K562 (cell line): Measurements from ENCODE around the gene OSBPL3. TPM values are rescaled to one million over a fixed set of nuclear protein-coding genes. Genes with fewer than 3 reads are reported as not detected.

Experiments
- ATAC-seq: fragments of 200-7000 bp; cut with Tn5 transposase; 3 replicates; pipeline ENCODE4 v1.9.1; 2020; ENCODE audit warnings: moderate library complexity
- BruUV-seq: library from RNA; stranded (reverse); fragments of 400-500 nt; replicated peaks from 2 replicates; lab custom pipeline; 2021; lab: Mats Ljungman, UMichigan
- CTCF ChIA-PET: fragments of 300-600 bp; formaldehyde crosslinking; extraction: SDS; loops from one replicate; lab custom pipeline; 2021; ENCODE audit warnings: low intra/inter-chr PET ratio; lab: Yijun Ruan, JAX
- POLR2A ChIA-PET: fragments of 300-600, 350-650 bp; sonication (Branson Sonifier 250); formaldehyde crosslinking; extraction: SDS; loops from one replicate; lab custom pipeline; 2021; ENCODE audit warnings: antibody characterized with exemption, inconsistent platforms; lab: Yijun Ruan, JAX
- DNase-seq, 4 experiments: peaks; one replicate each; pipeline versions ENCODE4 v3.0.0 to v3.0.0-alpha.2; 2011 to 2018; ENCODE audit warnings: low spot score in 3 of 4, mixed read lengths in 3 of 4; ENCODE audit errors: extremely low read depth in 1 of 4
- FAIRE-seq: peaks from 2 replicates; lab custom pipeline; 2011; peaks lifted over from hg19 to GRCh38; lab: Jason Lieb, UNC
- H2AFZ ChIP-seq: 2 replicates; pipeline ENCODE4 v1.6.0; 2011; ENCODE audit warnings: low read depth, low read length, control low read depth, inconsistent platforms
- H3K27ac ChIP-seq: fragments of 200-600 bp; 3 replicates; pipeline ENCODE4 v1.8.0; 2011; ENCODE audit warnings: low read depth, mild to moderate bottlenecking, control low read depth, inconsistent platforms, low read length, moderate library complexity, mixed read lengths; ENCODE audit errors: extremely low read depth
- H3K27me3 ChIP-seq, 2 experiments: fragments of 300-600 bp in 1 of 2; 2 replicates in 1 of 2; 3 replicates in 1 of 2; pipeline versions ENCODE4 v1.6.0 to v1.8.0; 2011; ENCODE audit warnings: inconsistent platforms in 2 of 2, low read length in 2 of 2, mild to moderate bottlenecking in 1 of 2, mixed read lengths in 1 of 2, moderate library complexity in 1 of 2; ENCODE audit not compliant: control insufficient read depth in 2 of 2, insufficient read depth in 2 of 2
- H3K36me3 ChIP-seq: fragments of 300-600 bp; 3 replicates; pipeline ENCODE4 v1.8.0; 2011; ENCODE audit warnings: mild to moderate bottlenecking, low read length, inconsistent platforms; ENCODE audit not compliant: control insufficient read depth, insufficient read depth
- H3K4me1 ChIP-seq, 2 experiments: fragments of 200-600 bp in 1 of 2; replicated peaks in 1 of 2; 2 replicates in 1 of 2; 3 replicates in 1 of 2; pipeline versions ENCODE4 v1.5.1 to v1.8.0; 2011; ENCODE audit warnings: inconsistent platforms in 2 of 2, low read length in 2 of 2, mild to moderate bottlenecking in 1 of 2, mixed read lengths in 1 of 2, moderate library complexity in 1 of 2; ENCODE audit not compliant: control insufficient read depth in 2 of 2, insufficient read depth in 2 of 2
- H3K4me2 ChIP-seq: 2 replicates; pipeline ENCODE4 v1.6.1; 2011; ENCODE audit warnings: low read length, control low read depth, inconsistent platforms, mixed read lengths; ENCODE audit not compliant: insufficient read depth
- H3K4me3 ChIP-seq: fragments of 200-600 bp; sonication (generic), shearing (Covaris generic); 2 replicates; pipeline ENCODE4 v1.5.1; 2016; ENCODE audit warnings: control low read depth, inconsistent platforms
- H3K79me2 ChIP-seq: fragments of 200-600 bp; 3 replicates; pipeline ENCODE4 v1.8.0; 2011; ENCODE audit warnings: low read length, inconsistent platforms; ENCODE audit not compliant: control insufficient read depth, insufficient read depth
- H3K9ac ChIP-seq, 2 experiments: 2 replicates each; pipeline versions ENCODE4 v1.6.0 to v1.6.1; 2011; ENCODE audit warnings: low read depth in 2 of 2, low read length in 2 of 2, control low read depth in 1 of 2, inconsistent platforms in 1 of 2, mild to moderate bottlenecking in 1 of 2, mixed read lengths in 1 of 2; ENCODE audit not compliant: insufficient read depth in 1 of 2
- H3K9me1 ChIP-seq: one replicate; pipeline ENCODE4 v1.6.0; 2011; ENCODE audit warnings: inconsistent platforms, mild to moderate bottlenecking, low read length, moderate library complexity; ENCODE audit not compliant: control insufficient read depth, insufficient read depth
- H3K9me3 ChIP-seq: replicated peaks from 2 replicates; pipeline ENCODE4 v1.5.1; 2011; ENCODE audit warnings: low read depth, low read length, inconsistent platforms; ENCODE audit not compliant: control insufficient read depth, insufficient read depth
- H4K20me1 ChIP-seq: replicated peaks from 2 replicates; pipeline ENCODE4 v1.6.1; 2011; ENCODE audit warnings: low read length, inconsistent platforms, mixed read lengths; ENCODE audit not compliant: control insufficient read depth, insufficient read depth
- NR2C1 ChIP-seq, 2 experiments: fragments of 450-650 bp; IDR thresholded peaks; 2 replicates each; pipeline ENCODE4 v1.6.1; 2017; ENCODE audit warnings: mild to moderate bottlenecking in 2 of 2, antibody characterized with exemption in 1 of 2, inconsistent platforms in 1 of 2, missing compliant biosample characterization in 1 of 2, missing genetic modification characterization in 1 of 2
- ZBTB40 ChIP-seq, 2 experiments: fragments of 450-650 bp in 1 of 2; sonication (generic) in 1 of 2; formaldehyde crosslinking in 1 of 2; IDR thresholded peaks; 2 replicates each; pipeline versions ENCODE4 v1.7.1 to v1.9.0; 2016 to 2022; ENCODE audit warnings: inconsistent platforms in 1 of 2, mild to moderate bottlenecking in 1 of 2, missing genetic modification reagents in 1 of 2
- WGBS: fragments of 100-300 bp; shearing (Covaris generic); methylation state at CpG from one replicate; pipeline ENCODE4 v1.1.6; 2016; ENCODE audit warnings: low coverage, mixed read lengths; ENCODE audit not compliant: insufficient coverage; ENCODE audit errors: missing lambda C conversion rate; 5-methylcytosine and 5-hydroxymethylcytosine counted together
- in situ Hi-C: fragments of 300-500 bp; cut with MboI; formaldehyde crosslinking; loops from 4 replicates; pipeline ENCODE4 v1.15.0; 2018; ENCODE audit warnings: inconsistent platforms, mixed read lengths
- intact Hi-C: fragments of 100-400 bp; cut with micrococcal nuclease; formaldehyde crosslinking; loops from 2 replicates; pipeline ENCODE4 v1.14.2; 2022
- polyA plus RNA-seq, 8 experiments: library from polyadenylated mRNA; depleted of rRNA in 4 of 8; stranded (reverse) in 5 of 8; unstranded in 3 of 8; fragments of >200 nt; fragmentation: Nextera tagmentation in 2 of 8; fragmentation: Illumina TruSeq in 1 of 8; extraction: Ambion mirVana in 2 of 8; extraction: Trizol in 1 of 8; gene quantifications; 2 replicates each; pipeline versions ENCODE4 v1.2.1 to v1.2.3, GENCODE V29; 2011 to 2014; ENCODE audit warnings: inconsistent platforms in 1 of 8, missing spikeins in 1 of 8
- total RNA-seq, 7 experiments: library from RNA; depleted of rRNA in 6 of 7; stranded (reverse); fragments of >200 nt in 6 of 7; fragmentation: Illumina TruSeq in 2 of 7; extraction: Trizol in 2 of 7; gene quantifications; 2 replicates each; pipeline versions ENCODE4 v1.2.1 to v1.2.3, GENCODE V29; 2011 to 2021; ENCODE audit warnings: low replicate concordance in 1 of 7

OSBPL3 gene
- total and polyA plus RNA-seq, 9 of the 15 experiments (the other 6 are each of a cell fraction or from before 2014, with no cell fraction given): 4.8 to 37.2 (median 26.5) TPM

DNA sequence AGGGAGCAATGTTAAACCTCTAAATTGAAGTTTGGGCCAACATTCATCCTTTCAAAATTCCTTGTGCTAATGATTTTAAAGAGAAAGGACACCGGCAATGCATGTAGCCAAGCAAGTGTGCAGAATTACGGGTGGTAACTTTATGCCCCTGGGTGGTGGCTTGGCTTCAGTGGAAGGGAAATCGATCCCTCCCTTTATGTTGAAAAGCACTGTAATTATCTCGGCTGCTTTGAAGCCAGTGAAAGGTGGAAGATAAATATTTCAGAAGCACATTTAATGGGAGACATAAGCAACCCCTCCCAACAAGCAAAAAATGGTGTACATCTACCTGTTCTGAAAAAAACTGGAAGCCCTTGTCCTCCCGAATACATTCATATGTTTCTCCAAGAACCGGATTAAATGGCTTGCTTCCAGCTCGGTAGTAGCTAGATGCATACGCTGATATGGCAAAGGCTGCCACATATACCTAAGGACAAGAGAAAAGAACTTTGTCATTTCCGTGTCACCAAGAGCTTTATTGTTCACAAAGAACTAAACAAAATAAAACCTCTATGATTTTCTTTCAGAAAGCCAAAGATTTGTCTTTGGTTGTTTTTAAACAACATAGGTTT lies 149.4 kb downstream of the OSBPL3 start:
- Histone ChIP-seq H3K4me2 (no peak overlapping the region), H3K27ac (0 out of 3 replicates have a peak overlapping the region, but pooled peaks have one; percentile 15), H3K4me3 (no peak overlapping the region), H3K79me2 (no peaks in the 10 kb centered on the region), H3K9me1 (peaks cover 3% of the 10 kb centered on the region), H3K9ac (no peak overlapping the region), H2AFZ (no peak overlapping the region), H3K27me3 (no peaks in the 10 kb centered on the region), H3K9me3 (no peaks in the 10 kb centered on the region), H3K36me3 (peaks cover 47% of the 10 kb centered on the region), H4K20me1 (no peaks in the 10 kb centered on the region), H3K4me1 (peaks cover 19 to 52% of the 10 kb centered on the region in 2 experiments)
- no TSS peak for BruUV-seq
- POLR2A ChIA-PET: no interaction called here
- 31% methylated on average over 9 of the region's 9 CpGs for WGBS
- in situ Hi-C loops (no loop called here), intact Hi-C loops (no loop called here)
- DNase-seq (no peak), ATAC-seq (no peak), FAIRE-seq (no peak)
- CTCF ChIA-PET: no interaction called here
- no peak for TF ChIP-seq NR2C1 (IDR thresholded peaks at IDR 0.05)
- no peak for TF ChIP-seq NR2C1 (tag; IDR thresholded peaks at IDR 0.05)
- peak; percentile 46 for TF ChIP-seq ZBTB40 (IDR thresholded peaks at IDR 0.05)
- TF ChIP-seq ZBTB40 (CRISPR knock-in tag; IDR thresholded peaks at IDR 0.05): no peak
